Mammary epithelial cell (primary cell): ENCODE results near the gene NADK.

Source experiments
- CTCF ChIP-seq, 2 donors: IDR thresholded peaks in 1 of 2; conservative IDR thresholded peaks in 1 of 2; 2 replicates each; pipeline ENCODE4 v1.5.1; 2011 to 2012; ENCODE audit warnings: inconsistent platforms in 2 of 2, low read length in 2 of 2, mild to moderate bottlenecking in 2 of 2, control low read depth in 1 of 2, low read depth in 1 of 2; ENCODE audit not compliant: insufficient read depth in 1 of 2; ENCODE audit errors: extremely low read depth in 1 of 2
- EZH2 ChIP-seq: IDR thresholded peaks from 2 replicates; pipeline ENCODE4 v1.6.1; 2012; ENCODE audit warnings: low read length, inconsistent platforms, borderline replicate concordance

GRCh38 chr1:1804301-1804700 is 26.0 kb upstream of the NADK start:
- no peak for TF ChIP-seq EZH2
- TF ChIP-seq CTCF (conservative IDR thresholded peaks at IDR 0.05 in 1 of 2, IDR thresholded peaks at IDR 0.05 in 1 of 2; ENCODE audit: extremely low read depth in 1 of 2, insufficient read depth in 1 of 2, low read depth in 1 of 2, low read length in 2 of 2): no peak
